Measurements from ENCODE around the gene SCMH1. TPM values are rescaled to one million over a fixed set of nuclear protein-coding genes. Genes with fewer than 3 reads are reported as not detected.

The SCMH1 gene
- total RNA-seq, 4 donors from 2014 or later, result 30.6 to 72.9 (median 36.3) TPM

DNA sequence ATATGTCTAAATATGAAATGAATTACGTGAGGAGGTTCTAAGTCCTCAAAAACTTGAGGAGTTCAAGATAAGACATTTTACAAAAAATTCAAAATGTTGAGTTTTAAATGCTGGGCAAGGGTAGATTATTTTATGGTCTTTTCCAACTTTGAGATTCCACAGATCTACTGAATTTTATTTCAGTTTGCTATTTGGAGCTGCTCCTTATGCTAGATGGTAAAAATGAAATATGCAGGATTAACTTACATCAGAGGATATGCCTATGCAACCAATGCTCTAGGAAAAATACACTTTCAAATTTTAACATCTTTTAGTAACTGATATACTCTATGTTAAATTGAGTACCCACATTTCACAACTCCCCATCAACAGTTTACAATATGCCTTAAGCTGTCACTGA, 83.1 kb downstream of the SCMH1 start:
- Histone ChIP-seq H3K4me3 (no peak overlapping the region), H3K36me3 (peaks cover 0 to 33% (median 0%) of the 10 kb centered on the region in 3 donors), H3K27me3 (no peaks in the 10 kb centered on the region), H3K9me3 (no peaks in the 10 kb centered on the region), H3K4me1 (no peaks in the 10 kb centered on the region), H3K27ac (no peak overlapping the region)
- WGBS, 2 donors, result 95 to 97% methylated on average over 1 of the region's 1 CpG
- no peak for DNase-seq (ENCODE audit: low spot score in 2 of 2)
- no peak for TF ChIP-seq EP300 (IDR thresholded peaks at IDR 0.05)

- WGBS, 2 donors, result 68 to 74% methylated on average over 3 of the region's 3 CpGs
- Histone ChIP-seq H3K4me3 (no peak overlapping the region), H3K36me3 (peaks cover 0 to 33% (median 0%) of the 10 kb centered on the region in 3 donors), H3K9me3 (no peaks in the 10 kb centered on the region), H3K27me3 (no peaks in the 10 kb centered on the region), H3K27ac (no peak overlapping the region), H3K4me1 (no peaks in the 10 kb centered on the region)
- TF ChIP-seq POLR2A (IDR thresholded peaks at IDR 0.05), result no peak
- no peak for TF ChIP-seq EP300 (IDR thresholded peaks at IDR 0.05)
- TF ChIP-seq, protein P1, sequence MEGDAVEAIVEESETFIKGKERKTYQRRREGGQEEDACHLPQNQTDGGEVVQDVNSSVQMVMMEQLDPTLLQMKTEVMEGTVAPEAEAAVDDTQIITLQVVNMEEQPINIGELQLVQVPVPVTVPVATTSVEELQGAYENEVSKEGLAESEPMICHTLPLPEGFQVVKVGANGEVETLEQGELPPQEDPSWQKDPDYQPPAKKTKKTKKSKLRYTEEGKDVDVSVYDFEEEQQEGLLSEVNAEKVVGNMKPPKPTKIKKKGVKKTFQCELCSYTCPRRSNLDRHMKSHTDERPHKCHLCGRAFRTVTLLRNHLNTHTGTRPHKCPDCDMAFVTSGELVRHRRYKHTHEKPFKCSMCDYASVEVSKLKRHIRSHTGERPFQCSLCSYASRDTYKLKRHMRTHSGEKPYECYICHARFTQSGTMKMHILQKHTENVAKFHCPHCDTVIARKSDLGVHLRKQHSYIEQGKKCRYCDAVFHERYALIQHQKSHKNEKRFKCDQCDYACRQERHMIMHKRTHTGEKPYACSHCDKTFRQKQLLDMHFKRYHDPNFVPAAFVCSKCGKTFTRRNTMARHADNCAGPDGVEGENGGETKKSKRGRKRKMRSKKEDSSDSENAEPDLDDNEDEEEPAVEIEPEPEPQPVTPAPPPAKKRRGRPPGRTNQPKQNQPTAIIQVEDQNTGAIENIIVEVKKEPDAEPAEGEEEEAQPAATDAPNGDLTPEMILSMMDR (IDR thresholded peaks at IDR 0.05), result no peak
- DNase-seq (ENCODE audit: low spot score in 2 of 2), result no peak
Observed at GRCh38 chr1:41158147-41158875, 83.8 kb downstream of the SCMH1 start.

GRCh38 chr1:41155105-41155504, 87.0 kb downstream of the SCMH1 start:
- Histone ChIP-seq H3K36me3 (peaks cover 0 to 30% (median 0%) of the 10 kb centered on the region in 3 donors), H3K27ac (no peak overlapping the region), H3K27me3 (no peaks in the 10 kb centered on the region), H3K4me1 (peaks cover 0 to 11% (median 3%) of the 10 kb centered on the region in 4 donors), H3K4me3 (no peak overlapping the region), H3K9me3 (no peaks in the 10 kb centered on the region)
- WGBS, 2 donors, result 83 to 87% methylated on average over 1 of the region's 1 CpG
- no peak for DNase-seq (ENCODE audit: low spot score in 2 of 2)
- TF ChIP-seq, protein P1 (IDR thresholded peaks at IDR 0.05), result no peak
- TF ChIP-seq POLR2A (IDR thresholded peaks at IDR 0.05) (no peak), EP300 (IDR thresholded peaks at IDR 0.05) (no peak)

DNA sequence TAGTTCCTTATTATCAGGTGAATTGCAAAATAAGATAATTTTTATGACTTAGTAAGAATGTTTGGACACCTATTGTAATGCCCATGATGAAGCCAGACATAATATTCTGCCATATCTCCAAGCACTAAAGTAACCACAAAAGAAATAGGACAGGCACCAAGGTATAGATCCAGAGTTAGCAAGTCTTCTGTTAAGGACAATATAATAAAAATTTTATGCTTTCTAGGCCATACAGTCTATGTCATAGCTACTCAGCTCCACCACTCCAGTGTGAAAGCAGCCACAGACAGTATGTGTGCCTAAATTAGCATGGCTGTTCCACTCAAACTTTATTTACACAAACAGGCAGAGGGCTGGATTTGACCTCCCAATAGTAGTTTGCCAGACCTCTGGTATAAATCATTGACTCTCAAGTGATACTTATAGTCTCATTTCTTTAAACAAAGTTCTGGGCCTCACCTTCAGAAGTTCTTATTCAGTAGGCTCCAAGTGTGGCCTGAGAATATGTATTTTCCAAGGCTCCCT, 88.3 kb downstream of the SCMH1 start:
- Histone ChIP-seq H3K4me1 (peaks cover 0 to 11% (median 3%) of the 10 kb centered on the region in 4 donors), H3K27ac (peak overlapping the region in 1 of 4 donors; percentile 30), H3K9me3 (no peaks in the 10 kb centered on the region), H3K36me3 (peaks cover 0 to 39% (median 0%) of the 10 kb centered on the region in 3 donors), H3K4me3 (no peak overlapping the region), H3K27me3 (no peaks in the 10 kb centered on the region)
- TF ChIP-seq EP300 (IDR thresholded peaks at IDR 0.05), result no peak
- DNase-seq (ENCODE audit: low spot score in 2 of 2), result no peak

DNA sequence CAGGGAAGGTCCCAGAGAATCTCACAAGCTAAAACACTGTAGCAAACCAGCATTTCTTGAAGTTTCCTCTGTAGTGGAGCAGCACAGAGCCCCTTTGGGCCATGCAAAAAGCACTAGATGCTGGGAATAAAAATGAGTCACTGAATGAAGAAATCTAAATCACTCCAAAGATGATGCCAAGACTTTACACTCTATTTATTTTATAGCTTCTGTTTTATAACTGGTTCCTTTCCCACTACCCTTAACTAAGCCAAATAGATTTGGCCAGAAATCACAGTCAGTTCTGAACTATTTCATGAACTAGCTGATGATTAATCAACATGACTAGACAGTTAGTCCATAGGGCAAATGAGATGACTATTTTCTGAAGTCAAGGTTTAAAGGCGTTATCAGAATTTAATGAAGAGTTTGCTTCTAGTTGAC, 89.5 kb downstream of the SCMH1 start:
- no peak for DNase-seq (ENCODE audit: low spot score in 2 of 2)
- WGBS, 2 donors, result 78 to 82% methylated on average over 1 of the region's 1 CpG
- no peaks in the 10 kb centered on the region for H3K9me3 ChIP-seq
- H3K4me1 ChIP-seq, result peaks cover 0 to 11% (median 3%) of the 10 kb centered on the region in 4 donors
- H3K27ac ChIP-seq, result peak overlapping the region in 2 of 4 donors; percentile 67 to 80
- peaks cover 0 to 42% (median 0%) of the 10 kb centered on the region in 3 donors for H3K36me3 ChIP-seq
- H3K27me3 ChIP-seq, result no peaks in the 10 kb centered on the region
- H3K4me3 ChIP-seq, result no peak overlapping the region
- TF ChIP-seq EP300 (IDR thresholded peaks at IDR 0.05), result peak in 1 of 2 donors; percentile 40
- TF ChIP-seq, protein P1 (IDR thresholded peaks at IDR 0.05), result no peak

- H3K9me3 ChIP-seq, result no peaks in the 10 kb centered on the region
- peaks cover 0 to 42% (median 0%) of the 10 kb centered on the region in 3 donors for H3K36me3 ChIP-seq
- H3K27me3 ChIP-seq, result no peaks in the 10 kb centered on the region
- peaks cover 0 to 11% (median 3%) of the 10 kb centered on the region in 4 donors for H3K4me1 ChIP-seq
- H3K4me3 ChIP-seq, result no peak overlapping the region
- WGBS, 2 donors, result 75 to 77% methylated on average over 4 of the region's 4 CpGs
- TF ChIP-seq, protein P1 (IDR thresholded peaks at IDR 0.05), result no peak
- no peak for TF ChIP-seq POLR2A (IDR thresholded peaks at IDR 0.05)
- TF ChIP-seq EP300 (IDR thresholded peaks at IDR 0.05), result no peak
- no peak for DNase-seq (ENCODE audit: low spot score in 2 of 2)
- H3K27ac ChIP-seq, result peak overlapping the region in 3 of 4 donors; percentile 13 to 80 (median 67)
Observed at GRCh38 chr1:41151846-41152245, 90.3 kb downstream of the SCMH1 start.

All from tibial nerve (tissue), 4 donors.